ENCODE results near the gene TLE3. TPM values are rescaled to one million over a fixed set of nuclear protein-coding genes. Genes with fewer than 3 reads are reported as not detected.

Gene TLE3
- total RNA-seq, 1 donor from 2014 or later = 45.4 TPM

DNA sequence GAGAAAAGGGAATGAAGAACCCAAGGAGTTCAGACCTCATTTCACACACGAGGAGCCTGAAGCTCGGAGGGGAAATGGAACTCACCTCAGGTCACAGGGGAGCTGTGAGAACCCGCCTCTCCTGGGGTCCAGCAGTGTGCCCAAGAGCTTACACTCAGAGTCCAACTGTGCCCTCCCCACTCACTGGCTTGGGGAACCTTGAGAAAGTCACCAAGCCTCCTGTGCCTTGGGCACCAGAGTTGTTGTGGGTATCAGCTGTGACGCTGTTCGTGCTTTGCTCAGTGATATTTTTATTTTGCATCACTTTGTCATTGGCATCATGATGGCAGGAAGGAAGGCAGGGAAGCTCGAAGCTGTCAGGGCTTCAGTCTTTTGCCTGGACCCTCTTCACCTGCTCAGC lies 83.4 kb downstream of the TLE3 start:
- H3K27ac Mint-ChIP-seq (ENCODE audit: unreplicated experiment) = no peak overlapping the region
- Histone ChIP-seq H3K9ac (ENCODE audit: low read length) (no peak overlapping the region), H2AFZ (ENCODE audit: low read depth, low read length) (no peak overlapping the region), H3K79me2 (ENCODE audit: insufficient read depth, low read length) (no peaks in the 10 kb centered on the region), H3K4me3 (ENCODE audit: insufficient read depth, low read depth, low read length) (no peak overlapping the region), H3K27ac (ENCODE audit: low read depth, low read length) (no peak overlapping the region), H3K4me1 (ENCODE audit: insufficient read depth, low read length) (no peaks in the 10 kb centered on the region), H3K36me3 (ENCODE audit: insufficient read depth, low read length) (no peaks in the 10 kb centered on the region), H4K20me1 (ENCODE audit: insufficient read depth, low read length) (no peaks in the 10 kb centered on the region), H3K27me3 (ENCODE audit: insufficient read depth, low read length) (peaks cover 32% of the 10 kb centered on the region), H3K9me3 (ENCODE audit: insufficient read depth, low read depth, low read length) (no peaks in the 10 kb centered on the region), H3K4me2 (ENCODE audit: low read length) (no peak overlapping the region)
- FAIRE-seq (no peak), DNase-seq (ENCODE audit: low read depth) (no peak)
- peaks cover 3% of the 10 kb centered on the region for H3K36me3 Mint-ChIP-seq (ENCODE audit: low read depth, unreplicated experiment)
- no peaks in the 10 kb centered on the region for H3K4me1 Mint-ChIP-seq (ENCODE audit: low read depth, unreplicated experiment)
- no peak for TF ChIP-seq EZH2 (IDR thresholded peaks at IDR 0.05; ENCODE audit: insufficient read depth, low read length)
- TF ChIP-seq, protein P1, sequence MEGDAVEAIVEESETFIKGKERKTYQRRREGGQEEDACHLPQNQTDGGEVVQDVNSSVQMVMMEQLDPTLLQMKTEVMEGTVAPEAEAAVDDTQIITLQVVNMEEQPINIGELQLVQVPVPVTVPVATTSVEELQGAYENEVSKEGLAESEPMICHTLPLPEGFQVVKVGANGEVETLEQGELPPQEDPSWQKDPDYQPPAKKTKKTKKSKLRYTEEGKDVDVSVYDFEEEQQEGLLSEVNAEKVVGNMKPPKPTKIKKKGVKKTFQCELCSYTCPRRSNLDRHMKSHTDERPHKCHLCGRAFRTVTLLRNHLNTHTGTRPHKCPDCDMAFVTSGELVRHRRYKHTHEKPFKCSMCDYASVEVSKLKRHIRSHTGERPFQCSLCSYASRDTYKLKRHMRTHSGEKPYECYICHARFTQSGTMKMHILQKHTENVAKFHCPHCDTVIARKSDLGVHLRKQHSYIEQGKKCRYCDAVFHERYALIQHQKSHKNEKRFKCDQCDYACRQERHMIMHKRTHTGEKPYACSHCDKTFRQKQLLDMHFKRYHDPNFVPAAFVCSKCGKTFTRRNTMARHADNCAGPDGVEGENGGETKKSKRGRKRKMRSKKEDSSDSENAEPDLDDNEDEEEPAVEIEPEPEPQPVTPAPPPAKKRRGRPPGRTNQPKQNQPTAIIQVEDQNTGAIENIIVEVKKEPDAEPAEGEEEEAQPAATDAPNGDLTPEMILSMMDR (IDR thresholded peaks at IDR 0.05; ENCODE audit: insufficient read depth, low read depth, low read length) = no peak
- peaks cover 8% of the 10 kb centered on the region for H3K9me3 Mint-ChIP-seq (ENCODE audit: unreplicated experiment)
- H3K4me3 Mint-ChIP-seq (ENCODE audit: unreplicated experiment) = no peak overlapping the region
- peaks cover 79% of the 10 kb centered on the region for H3K27me3 Mint-ChIP-seq (ENCODE audit: low read depth, unreplicated experiment)

DNA sequence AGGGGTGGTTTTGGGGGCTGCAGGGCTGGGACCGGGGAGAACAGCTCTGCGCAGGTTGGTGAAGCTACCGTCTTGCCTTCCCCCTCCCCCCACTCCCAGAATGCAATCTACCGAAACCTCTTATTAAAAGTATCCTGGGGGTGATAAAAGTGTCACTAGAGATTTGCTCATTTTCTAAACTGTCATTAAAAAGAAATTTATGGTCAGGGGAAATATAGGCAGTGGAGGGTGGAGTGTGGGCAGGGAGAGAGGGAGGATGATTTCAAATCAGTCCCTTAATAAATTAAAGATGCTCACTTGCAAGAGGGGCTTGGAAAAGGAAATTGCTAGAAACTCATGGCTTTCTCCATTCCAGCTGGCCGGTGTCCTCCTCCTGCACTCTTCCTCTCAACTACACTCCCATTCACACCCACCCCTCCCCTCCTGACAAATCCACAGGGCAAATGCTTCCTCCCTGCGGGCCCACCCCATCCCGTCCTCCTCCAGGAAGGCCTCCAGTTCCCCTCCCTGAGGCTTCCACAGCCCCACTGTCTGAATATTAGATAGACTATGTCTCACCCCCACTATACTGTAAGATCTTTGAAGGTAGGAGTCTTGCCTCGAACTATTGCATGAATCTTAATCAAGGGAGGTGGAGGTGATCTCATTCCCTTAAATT lies 83.9 kb downstream of the TLE3 start:
- no peaks in the 10 kb centered on the region for H3K4me1 Mint-ChIP-seq (ENCODE audit: low read depth, unreplicated experiment)
- H3K27me3 ChIP-seq (ENCODE audit: insufficient read depth, low read length) = peaks cover 34% of the 10 kb centered on the region
- H3K79me2 ChIP-seq (ENCODE audit: insufficient read depth, low read length) = no peaks in the 10 kb centered on the region
- H2AFZ ChIP-seq (ENCODE audit: low read depth, low read length) = no peak overlapping the region
- no peaks in the 10 kb centered on the region for H4K20me1 ChIP-seq (ENCODE audit: insufficient read depth, low read length)
- no peak overlapping the region for H3K4me3 ChIP-seq (ENCODE audit: insufficient read depth, low read depth, low read length)
- no peaks in the 10 kb centered on the region for H3K9me3 ChIP-seq (ENCODE audit: insufficient read depth, low read depth, low read length)
- TF ChIP-seq, protein P1 (IDR thresholded peaks at IDR 0.05; ENCODE audit: insufficient read depth, low read depth, low read length) = no peak
- no peak for TF ChIP-seq EZH2 (IDR thresholded peaks at IDR 0.05; ENCODE audit: insufficient read depth, low read length)
- no peak overlapping the region for H3K4me2 ChIP-seq (ENCODE audit: low read length)
- H3K4me3 Mint-ChIP-seq (ENCODE audit: unreplicated experiment) = no peak overlapping the region
- peaks cover 8% of the 10 kb centered on the region for H3K9me3 Mint-ChIP-seq (ENCODE audit: unreplicated experiment)
- H3K36me3 ChIP-seq (ENCODE audit: insufficient read depth, low read length) = no peaks in the 10 kb centered on the region
- peaks cover 77% of the 10 kb centered on the region for H3K27me3 Mint-ChIP-seq (ENCODE audit: low read depth, unreplicated experiment)
- no peak for FAIRE-seq
- no peak for DNase-seq (ENCODE audit: low read depth)
- no peak overlapping the region for H3K27ac Mint-ChIP-seq (ENCODE audit: unreplicated experiment)
- peaks cover 3% of the 10 kb centered on the region for H3K36me3 Mint-ChIP-seq (ENCODE audit: low read depth, unreplicated experiment)
- H3K4me1 ChIP-seq (ENCODE audit: insufficient read depth, low read length) = no peaks in the 10 kb centered on the region
- H3K9ac ChIP-seq (ENCODE audit: low read length) = no peak overlapping the region
- H3K27ac ChIP-seq (ENCODE audit: low read depth, low read length) = no peak overlapping the region

DNA sequence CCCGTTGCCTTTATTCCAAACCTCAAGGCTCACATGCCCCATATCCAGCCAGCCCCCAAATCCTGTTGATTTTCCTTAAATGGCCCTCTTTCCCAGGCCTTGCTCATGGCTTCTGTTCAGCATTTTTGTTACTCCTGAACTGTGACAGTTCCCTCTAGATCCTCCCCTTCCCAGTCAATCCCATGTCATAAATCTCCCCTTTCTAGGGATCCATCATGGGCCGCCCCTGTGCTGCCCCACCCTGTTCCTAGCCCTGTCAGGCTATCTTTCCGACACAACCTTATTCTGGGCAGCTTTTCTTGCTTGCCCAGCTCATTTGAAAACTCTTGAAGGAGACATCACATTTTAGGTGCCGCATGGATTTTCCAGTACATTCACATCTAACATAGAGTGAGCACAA lies 84.8 kb downstream of the TLE3 start:
- no peaks in the 10 kb centered on the region for H3K4me1 ChIP-seq (ENCODE audit: insufficient read depth, low read length)
- no peak overlapping the region for H3K27ac ChIP-seq (ENCODE audit: low read depth, low read length)
- no peaks in the 10 kb centered on the region for H3K36me3 ChIP-seq (ENCODE audit: insufficient read depth, low read length)
- H3K9ac ChIP-seq (ENCODE audit: low read length) = no peak overlapping the region
- H3K9me3 ChIP-seq (ENCODE audit: insufficient read depth, low read depth, low read length) = no peaks in the 10 kb centered on the region
- no peak for FAIRE-seq
- H2AFZ ChIP-seq (ENCODE audit: low read depth, low read length) = no peak overlapping the region
- Mint-ChIP-seq H3K4me1 (ENCODE audit: low read depth, unreplicated experiment) (no peaks in the 10 kb centered on the region), H3K9me3 (ENCODE audit: unreplicated experiment) (peaks cover 6% of the 10 kb centered on the region), H3K36me3 (ENCODE audit: low read depth, unreplicated experiment) (peaks cover 3% of the 10 kb centered on the region), H3K27me3 (ENCODE audit: low read depth, unreplicated experiment) (peaks cover 77% of the 10 kb centered on the region), H3K27ac (ENCODE audit: unreplicated experiment) (no peak overlapping the region), H3K4me3 (ENCODE audit: unreplicated experiment) (no peak overlapping the region)
- no peaks in the 10 kb centered on the region for H3K79me2 ChIP-seq (ENCODE audit: insufficient read depth, low read length)
- H4K20me1 ChIP-seq (ENCODE audit: insufficient read depth, low read length) = no peaks in the 10 kb centered on the region
- no peak overlapping the region for H3K4me3 ChIP-seq (ENCODE audit: insufficient read depth, low read depth, low read length)
- H3K4me2 ChIP-seq (ENCODE audit: low read length) = no peak overlapping the region
- TF ChIP-seq, protein P1 (IDR thresholded peaks at IDR 0.05; ENCODE audit: insufficient read depth, low read depth, low read length) = no peak
- TF ChIP-seq EZH2 (IDR thresholded peaks at IDR 0.05; ENCODE audit: insufficient read depth, low read length) = no peak
- H3K27me3 ChIP-seq (ENCODE audit: insufficient read depth, low read length) = peaks cover 35% of the 10 kb centered on the region
- DNase-seq (ENCODE audit: low read depth) = no peak

Measured in astrocyte (in vitro differentiated cells and primary cell).